HG02588 (cell line): Measurements from ENCODE around the gene MTCL1.

ENCODE experiments used
- ATAC-seq: cut with Tn5 transposase; IDR thresholded peaks from one replicate; pipeline ENCODE4 v1.9.1; 2021; ENCODE audit warnings: mild to moderate bottlenecking, moderate library complexity; ENCODE audit not compliant: unreplicated experiment

The MTCL1 gene

GRCh38 chr18:8788503-8789429 lies 83.4 kb downstream of the MTCL1 start:
- no peak for ATAC-seq

- ATAC-seq = no peak
Measured at GRCh38 chr18:8791171-8791651, 85.9 kb downstream of the MTCL1 start.

GRCh38 chr18:8792688-8793316 lies 87.4 kb downstream of the MTCL1 start:
- ATAC-seq = no peak

GRCh38 chr18:8793445-8794155 lies 88.2 kb downstream of the MTCL1 start:
- no peak for ATAC-seq

GRCh38 chr18:8794156-8794933 lies 89.0 kb downstream of the MTCL1 start:
- ATAC-seq = no peak

GRCh38 chr18:8794934-8795280 lies 89.6 kb downstream of the MTCL1 start:
- no peak for ATAC-seq

- ATAC-seq = no peak
Measured at GRCh38 chr18:8795586-8796325, 90.4 kb downstream of the MTCL1 start.

- no peak for ATAC-seq
Measured at GRCh38 chr18:8797206-8797605, 91.8 kb downstream of the MTCL1 start.

GRCh38 chr18:8799001-8799400 lies 93.6 kb downstream of the MTCL1 start:
- ATAC-seq = no peak

GRCh38 chr18:8799596-8800441 lies 94.5 kb downstream of the MTCL1 start:
- ATAC-seq = no peak

- no peak for ATAC-seq
Measured at GRCh38 chr18:8800445-8800844, 95.1 kb downstream of the MTCL1 start.

- ATAC-seq = no peak
Measured at GRCh38 chr18:8800876-8801262, 95.5 kb downstream of the MTCL1 start.

GRCh38 chr18:8801263-8801901 lies 96.0 kb downstream of the MTCL1 start:
- no peak for ATAC-seq

- no peak for ATAC-seq
Measured at GRCh38 chr18:8802017-8802672, 96.8 kb downstream of the MTCL1 start.

GRCh38 chr18:8803063-8803795 lies 97.9 kb downstream of the MTCL1 start:
- no peak for ATAC-seq

GRCh38 chr18:8803957-8804356 lies 98.6 kb downstream of the MTCL1 start:
- no peak for ATAC-seq

GRCh38 chr18:8805552-8805951 lies 100.2 kb downstream of the MTCL1 start:
- ATAC-seq = no peak
